GM21786 (cell line): Measurements from ENCODE around the gene ARMC10.
"Not testable (repeated sequence)": the region's sequence is repeated elsewhere in the genome, so short reads cannot be mapped to it uniquely, and the experiment has no call there.

Experiments
- ATAC-seq: cut with Tn5 transposase; IDR thresholded peaks from one replicate; pipeline ENCODE4 v1.9.1; 2021; ENCODE audit not compliant: unreplicated experiment

The ARMC10 gene

DNA sequence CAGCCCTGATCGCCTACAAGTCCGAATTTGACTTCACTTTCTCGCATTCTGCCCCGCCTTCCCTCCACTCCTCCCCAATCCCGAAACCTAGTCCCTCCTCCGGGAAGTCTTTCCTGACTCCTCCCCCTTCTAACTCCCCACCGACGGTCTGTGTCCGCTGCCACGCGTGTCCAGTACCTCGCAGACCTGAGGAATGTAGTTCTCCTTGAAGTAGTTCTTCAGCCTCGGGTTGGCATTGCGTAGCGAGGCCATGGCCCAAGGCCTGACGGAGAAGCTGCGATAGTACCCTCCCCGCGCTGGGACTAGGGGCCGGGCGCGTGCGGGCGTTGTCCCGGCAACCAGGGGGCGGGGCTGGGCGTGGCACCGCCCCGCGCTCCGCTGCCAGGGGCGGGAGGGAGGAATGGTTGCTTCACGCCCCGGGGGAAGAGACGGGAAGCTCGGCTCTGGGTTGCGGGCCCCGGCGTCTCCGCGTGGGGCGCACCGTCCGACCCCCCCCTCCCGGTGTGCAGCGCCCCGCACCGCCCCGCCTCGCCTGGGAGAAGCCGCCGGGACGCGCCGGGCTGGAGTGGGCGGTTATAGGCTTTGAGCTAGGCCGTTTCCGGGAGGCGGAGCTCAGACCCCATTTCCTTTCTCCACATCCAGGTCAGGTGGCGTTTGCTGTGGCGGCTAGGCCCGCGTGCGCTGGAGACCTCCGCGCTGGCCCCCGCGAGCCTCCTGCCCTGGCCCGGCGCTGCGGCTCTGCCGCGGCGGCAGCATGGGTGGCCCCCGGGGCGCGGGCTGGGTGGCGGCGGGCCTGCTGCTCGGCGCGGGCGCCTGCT lies at the start of gene ARMC10, which contains the start of gene FBXL13:
Gene ARMC10, plus strand, starts transcription at position 622 of the 818 bp plus-strand sequence. Its CDS starts 133 bp downstream, at position 755.
Gene FBXL13, minus strand, starts transcription at position 278 of the 818 bp plus-strand sequence.
- ATAC-seq: peak; percentile 87

DNA sequence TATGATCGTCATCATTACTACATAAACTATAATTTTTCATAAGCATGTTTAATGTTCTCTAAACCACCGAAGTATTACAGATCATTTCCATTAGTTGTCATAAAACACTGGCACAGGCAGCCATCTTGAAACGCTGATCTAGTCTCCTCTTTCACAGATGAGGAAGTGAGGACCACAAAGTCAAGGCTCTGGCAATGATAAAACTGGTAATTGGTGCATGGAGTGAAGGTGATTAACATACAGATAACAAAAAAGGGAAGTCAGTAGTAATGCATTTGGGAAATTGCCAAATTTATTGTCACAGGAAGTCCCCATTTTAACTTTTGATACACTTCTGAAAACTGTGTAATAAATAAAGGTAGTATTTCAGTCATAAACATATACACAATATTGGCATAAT lies 49.6 kb upstream of the ARMC10 start:
- ATAC-seq: no peak

DNA sequence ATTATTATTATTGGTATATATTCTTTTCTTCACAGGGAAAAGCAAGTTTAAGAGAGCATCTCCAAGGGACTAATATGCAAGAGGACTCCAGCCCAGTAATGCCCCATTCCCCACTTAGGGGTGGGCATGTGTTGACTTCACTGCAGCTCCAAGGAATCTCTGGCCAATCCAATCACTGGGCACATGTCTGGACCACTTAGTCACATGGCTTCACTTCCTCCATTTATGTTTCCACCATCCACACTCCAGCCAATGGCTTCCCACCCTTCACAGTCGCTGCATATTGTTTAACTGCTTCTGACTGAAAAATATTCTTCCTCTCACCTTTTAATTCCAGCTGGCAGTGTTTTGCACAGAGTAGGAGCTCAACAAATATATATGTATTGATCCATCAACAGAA lies 43.9 kb upstream of the ARMC10 start:
- no peak for ATAC-seq

DNA sequence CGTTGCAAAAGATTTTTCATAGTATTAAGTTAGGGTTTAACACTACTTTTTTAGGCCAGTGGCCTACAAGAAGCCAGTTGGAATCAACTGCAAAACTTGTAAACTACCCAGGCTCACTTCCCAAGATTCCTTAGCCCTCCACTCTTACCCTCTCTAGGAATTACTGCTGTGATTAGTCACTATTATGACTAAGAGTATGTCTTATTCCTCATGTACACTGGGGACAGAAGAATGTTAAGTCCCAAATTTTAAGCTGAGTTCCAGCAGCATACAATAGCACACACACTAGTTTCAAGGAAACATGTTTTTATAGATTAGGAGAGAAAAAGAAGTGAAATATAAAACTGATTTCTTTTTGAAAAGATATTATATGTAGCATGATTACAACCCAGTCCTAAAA lies 43.2 kb upstream of the ARMC10 start:
- ATAC-seq: no peak

DNA sequence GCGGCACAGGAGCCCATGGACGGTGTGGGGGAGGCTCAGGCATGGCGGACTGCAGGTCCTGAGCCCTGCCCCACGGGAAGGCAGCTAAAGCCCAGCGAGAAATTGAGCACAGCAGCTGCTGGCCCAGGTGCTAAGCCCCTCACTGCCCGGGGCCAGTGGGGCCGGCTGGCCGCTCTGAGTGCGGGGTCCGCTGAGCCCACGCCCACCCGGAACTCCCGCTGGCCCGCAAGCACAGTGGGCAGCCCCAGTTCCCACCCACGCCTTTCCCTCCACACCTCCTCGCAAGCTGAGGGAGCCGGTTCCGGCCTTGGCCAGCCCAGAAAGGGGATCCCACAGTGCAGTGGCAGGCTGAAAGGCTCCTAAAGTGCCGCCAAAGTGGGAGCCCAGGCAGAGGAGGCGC lies 40.6 kb upstream of the ARMC10 start:
- ATAC-seq: not testable (repeated sequence)

DNA sequence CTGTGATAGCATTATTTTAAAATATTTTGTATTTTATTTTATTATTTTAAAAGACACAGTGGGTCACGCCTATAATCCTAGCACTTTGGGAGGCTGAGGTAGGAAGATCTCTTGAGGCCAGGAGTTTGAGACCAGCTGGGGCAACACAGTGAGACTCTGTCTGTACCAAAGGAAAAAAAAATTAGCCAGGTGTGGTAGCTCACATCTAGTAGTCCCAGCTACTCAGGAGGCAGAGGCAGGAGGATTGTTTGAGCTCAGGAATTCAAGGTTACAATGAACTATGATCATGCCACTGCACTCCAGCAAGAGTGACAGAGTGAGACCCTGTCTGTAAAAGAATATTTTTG lies 37.5 kb upstream of the ARMC10 start:
- no peak for ATAC-seq

DNA sequence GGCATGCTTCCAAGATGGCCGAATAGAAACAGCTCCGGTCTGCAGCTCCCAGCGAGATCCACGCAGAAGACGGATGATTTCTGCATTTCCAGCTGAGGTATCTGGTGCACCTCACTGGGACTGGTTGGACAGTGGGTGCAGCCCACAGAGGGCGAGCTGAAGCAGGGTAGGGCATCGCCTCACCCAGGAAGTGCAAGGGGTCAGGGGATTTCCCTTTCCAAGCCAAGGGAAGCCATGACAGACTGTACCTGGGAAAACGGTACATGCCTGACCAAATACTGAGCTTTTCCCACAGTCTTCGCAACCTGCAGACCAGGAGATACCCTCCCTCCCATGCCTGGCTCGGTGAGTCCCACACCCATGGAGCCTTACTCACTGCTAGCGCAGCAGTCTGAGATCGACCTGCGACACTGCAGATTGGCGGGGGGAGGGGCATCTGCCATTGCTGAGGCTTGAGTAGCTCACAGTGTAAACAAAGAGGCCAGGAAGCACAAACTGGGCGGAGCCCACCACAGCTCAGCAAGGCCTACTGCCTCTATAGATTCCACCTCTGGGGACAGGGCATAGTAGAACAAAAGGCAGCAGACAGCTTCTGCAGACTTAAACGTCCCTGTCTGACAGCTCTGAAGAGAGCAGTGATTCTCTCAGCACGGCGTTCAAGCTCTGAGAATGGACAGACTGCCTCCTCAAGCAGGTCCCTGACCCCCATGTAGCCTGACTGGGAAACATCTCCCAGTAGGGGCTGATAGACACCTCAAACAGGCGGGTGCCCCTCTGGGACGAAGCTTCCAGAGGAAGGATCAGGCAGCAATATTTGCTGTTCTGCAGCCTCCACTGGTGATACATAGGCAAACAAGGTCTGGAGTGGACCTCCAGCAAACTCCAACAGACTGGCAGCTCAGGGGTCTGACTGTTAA lies 36.9 kb upstream of the ARMC10 start:
- not testable (repeated sequence) for ATAC-seq

DNA sequence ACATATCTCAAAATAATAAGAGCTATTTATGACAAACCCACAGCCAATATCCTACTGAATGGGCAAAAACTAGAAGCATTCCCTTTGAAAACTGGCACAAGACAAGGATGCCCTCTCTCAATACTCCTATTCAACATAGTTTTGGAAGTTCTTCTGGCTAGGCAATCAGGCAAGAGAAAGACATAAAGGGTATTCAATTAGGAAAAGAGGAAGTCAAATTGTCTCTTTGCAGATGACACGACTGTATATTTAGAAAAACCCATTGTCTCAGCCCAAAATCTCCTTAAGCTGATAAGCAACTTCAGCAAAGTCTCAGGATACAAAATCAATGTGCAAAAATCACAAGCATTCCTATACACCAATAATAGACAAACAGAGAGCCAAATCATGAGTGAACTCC lies 33.1 kb upstream of the ARMC10 start:
- not testable (repeated sequence) for ATAC-seq

DNA sequence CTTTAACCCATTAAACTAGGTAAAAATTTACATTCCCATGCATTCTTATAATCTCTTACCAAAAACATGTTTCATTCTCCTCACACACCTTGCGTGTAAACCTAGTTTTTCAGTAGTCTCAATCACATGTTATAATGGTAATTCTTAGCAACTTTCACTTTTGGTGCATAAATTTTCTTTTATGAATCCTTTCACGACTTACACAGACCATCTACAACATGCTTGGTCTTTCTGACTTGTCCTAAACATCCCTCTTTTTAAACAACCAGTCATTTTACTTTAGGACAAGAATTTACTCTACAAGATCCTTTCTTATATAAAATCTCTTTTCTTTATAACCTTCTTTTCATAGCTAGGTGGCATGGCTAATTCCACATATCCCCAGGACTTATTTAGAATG lies 26.1 kb upstream of the ARMC10 start:
- ATAC-seq: no peak

DNA sequence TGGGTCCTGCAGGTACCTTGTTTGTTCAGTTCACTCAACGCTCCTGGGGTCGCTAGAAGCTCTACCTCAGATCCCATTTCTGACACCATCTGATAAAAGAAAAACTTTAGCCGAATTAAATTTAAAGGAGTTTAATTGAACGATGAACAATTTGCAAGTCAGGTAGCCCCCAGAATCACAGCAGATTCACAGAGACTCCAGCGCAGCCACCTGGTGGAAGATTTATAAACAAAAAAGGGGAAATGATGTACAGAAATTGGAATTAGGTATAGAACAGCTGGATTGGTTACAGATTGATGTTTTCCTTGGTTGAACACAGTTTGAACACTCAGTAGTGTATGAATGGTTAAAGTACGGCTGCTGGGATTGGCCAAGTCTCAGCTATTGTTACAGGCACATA lies 23.4 kb upstream of the ARMC10 start:
- ATAC-seq: no peak

DNA sequence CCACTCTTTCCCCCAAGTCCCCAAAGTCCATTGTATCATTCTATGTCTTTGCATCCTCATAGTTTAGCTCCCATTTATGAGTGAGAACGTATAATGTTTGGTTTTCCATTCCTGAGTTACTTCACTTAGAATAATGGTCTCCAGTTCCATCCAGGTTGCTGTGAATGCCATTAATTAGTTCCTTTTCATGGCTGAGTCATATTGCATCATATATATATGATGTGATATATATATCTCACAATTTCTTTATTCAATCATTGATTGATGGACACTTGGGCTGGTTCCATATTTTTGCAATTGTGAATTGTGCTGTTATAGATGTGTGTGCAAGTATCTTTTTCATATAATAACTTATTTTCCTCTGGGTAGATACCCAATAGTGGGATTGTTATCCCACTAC lies 18.9 kb upstream of the ARMC10 start:
- not testable (repeated sequence) for ATAC-seq

DNA sequence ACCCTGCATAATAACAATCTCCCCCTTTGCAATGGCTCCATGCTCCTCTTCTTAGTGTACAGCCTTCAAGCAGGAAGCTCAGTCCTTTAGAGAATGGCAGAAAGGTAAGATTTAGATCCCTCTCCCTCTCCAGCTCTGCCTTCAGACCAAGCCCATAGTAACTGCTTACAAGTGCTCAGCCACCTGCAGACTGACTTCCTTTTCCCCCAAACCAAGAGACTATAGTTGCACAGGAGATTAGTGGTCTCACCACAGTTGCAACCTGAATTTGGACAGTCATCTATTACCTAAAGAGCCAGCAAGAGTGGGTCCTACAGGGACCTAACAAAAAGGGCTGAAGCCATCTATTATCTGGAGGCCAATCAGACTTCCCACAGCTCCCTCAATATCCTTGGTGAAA lies 16.8 kb upstream of the ARMC10 start:
- ATAC-seq: no peak

DNA sequence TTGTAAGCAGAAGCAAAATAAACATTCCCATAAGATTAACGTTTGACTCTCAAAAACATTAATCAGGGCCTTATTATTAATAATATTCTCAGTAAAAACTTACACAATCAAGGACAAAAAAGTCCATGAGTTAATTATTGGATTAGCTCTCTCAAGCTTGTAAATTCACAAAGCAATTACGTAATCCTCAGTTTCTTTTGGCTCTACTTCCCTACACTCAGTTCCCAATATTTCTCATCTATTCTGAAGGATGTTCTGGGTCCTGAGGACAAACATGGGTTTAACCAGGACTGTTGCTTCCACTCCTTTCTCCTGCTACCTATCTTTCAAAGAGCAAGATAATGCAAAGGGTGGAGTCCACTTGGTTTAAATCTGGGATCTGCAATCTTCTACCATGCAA lies 15.5 kb upstream of the ARMC10 start:
- ATAC-seq: no peak

DNA sequence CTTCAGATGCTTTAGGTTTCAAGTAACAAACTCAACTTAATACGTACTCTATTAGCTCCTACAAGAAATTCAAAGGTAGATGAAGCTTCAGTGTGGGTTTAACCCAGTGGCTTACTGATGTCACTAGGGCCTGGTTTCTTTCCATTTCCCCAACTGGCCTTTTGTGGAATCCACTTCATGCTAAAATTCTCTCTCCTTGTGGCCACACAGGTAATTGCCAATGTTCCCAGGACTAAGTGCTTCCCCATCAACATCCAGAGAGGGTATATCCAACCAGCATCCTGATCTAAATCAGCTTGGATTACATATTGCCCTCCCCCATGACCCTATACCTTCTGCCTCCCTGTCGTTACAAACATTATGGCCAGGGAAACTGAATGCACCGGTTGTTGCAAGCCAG lies 11.0 kb upstream of the ARMC10 start:
- ATAC-seq: no peak

DNA sequence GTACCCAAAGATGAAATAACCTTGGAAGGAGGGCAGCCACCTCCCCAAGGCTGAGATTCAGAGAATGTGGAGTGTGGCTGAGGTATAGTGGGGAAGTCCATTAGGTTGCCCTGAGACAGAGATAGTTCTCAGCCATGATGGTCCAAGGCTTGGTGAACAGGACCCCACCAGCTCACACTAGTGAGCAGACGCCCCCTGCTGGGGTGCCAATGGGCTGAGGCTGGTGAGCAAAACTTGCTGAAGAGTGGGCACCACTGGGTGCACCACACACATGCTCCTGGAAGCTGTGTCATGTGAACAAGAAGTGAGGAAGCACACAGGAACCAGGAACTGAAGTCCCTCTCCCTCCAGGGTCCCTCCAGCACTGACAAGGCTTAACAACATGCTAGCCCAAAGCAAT lies 9.3 kb upstream of the ARMC10 start:
- peak; percentile 72 for ATAC-seq

DNA sequence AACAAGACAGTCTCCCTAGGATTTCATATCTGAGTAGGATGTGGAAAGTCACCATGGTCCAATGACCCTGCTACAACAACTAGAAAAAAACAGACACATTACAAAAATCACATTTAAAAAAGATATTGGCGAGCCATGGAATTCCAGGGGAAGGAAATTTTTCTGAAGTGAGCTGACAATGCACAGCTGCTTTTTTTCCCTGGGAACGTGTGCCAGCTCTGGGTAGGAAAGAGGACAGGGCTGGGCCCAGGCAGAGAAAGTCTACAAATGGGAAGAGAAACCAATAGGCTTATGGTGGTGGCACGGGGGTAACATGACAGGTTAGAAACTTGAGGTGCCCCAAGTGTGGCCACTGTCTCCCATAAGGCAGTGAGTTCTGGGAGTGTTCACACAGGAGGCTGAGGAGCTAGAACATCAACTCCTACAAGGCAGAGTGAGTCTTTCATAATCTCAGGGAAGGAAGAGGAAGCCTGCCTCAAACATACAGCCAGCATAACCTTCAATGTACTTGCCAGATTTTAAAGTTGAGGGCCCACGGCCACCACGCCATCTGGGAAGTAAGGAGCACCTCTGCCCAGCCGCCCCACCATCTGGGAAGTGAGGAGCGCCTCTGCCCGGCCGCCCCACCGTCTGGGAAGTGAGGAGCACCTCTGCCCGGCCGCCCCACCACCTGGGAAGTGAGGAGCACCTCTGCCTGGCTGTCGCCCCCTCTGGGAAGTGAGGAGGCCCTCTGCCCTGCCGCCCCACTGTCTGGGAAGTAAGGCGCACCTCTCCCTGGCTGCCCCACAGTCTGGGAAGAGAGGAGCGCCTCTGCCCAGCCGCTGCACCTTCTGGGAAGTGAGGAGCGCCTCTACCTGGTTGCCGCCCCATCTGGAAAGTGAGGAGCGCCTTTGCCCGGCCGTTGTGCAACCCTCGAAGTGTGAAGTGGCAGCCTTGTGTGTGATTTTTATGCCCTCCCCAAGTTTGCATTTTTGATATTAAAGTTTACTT lies 6.2 kb upstream of the ARMC10 start:
- no peak for ATAC-seq

DNA sequence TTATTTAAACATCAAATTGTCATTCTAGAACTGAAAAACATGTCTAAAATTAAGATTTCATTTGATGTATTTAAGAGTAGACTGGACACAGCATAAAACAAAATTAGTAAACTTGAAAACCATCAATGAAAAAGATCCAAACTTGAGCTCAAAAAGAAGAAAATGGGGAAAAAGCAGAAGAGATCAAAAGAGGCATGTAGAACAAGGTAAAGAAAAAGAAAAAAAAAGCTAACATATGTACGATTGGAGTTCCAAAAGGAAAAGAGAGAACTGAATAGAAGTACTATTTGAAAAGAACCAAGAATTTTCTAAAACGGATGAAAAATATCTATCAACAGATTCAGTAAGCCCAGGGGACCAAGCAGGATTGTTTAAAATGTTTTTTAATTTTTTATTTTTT lies 3.9 kb upstream of the ARMC10 start:
- no peak for ATAC-seq

DNA sequence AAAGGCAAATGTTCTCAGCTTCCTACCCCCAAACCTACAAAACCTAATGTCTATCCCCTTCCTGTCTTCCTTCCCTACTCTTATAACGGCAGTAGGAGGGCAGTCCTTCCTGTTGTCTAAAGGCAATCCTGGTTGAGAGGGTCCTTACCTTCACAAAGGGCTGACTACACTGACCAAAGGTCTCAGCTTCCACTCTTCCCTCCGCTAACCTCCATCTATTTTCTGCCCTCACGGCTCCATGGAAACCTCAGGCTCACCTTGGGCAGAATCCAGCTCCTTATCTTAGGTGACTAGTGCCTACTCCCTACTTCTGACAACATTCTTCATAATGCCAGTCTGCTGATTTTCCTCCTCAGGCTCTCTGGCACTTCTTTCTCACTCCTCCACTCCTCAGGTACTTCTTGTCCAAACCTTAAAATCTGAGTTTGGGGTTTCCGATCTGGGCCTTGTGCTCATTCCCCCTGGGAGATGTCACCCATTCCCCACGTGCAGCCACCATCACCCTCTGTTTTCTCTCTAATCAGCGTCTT lies 886 bp upstream of the ARMC10 start:
- no peak for ATAC-seq

DNA sequence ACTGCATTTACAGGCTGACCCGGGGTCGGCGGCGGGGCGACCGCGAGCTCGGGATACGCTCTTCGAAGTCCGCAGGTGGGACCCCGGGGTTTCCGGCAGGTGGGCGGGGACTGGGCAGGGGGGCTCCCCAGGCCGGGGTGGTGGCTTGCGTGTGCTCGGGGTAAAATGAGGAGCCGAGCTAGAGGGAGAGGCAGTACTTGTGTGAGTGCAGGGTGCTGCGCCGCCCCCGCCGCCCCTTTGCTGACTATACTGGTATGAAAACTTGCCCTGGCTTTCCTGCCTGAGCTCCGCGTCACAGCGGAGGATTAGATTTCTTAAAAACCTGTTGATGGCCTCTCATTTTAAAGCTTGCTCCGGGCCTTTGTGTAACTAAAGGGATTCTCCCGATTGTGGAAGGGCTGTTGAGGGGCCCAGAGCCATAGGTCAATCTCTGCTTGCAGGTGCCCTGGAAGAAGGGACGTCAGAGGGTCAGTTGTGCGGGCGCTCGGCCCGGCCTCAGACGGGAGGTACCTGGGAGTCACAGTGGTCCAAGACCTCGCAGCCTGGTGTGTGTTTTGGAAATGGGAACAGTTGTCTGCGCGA lies 488 bp downstream of the ARMC10 start:
- peak; percentile 44 for ATAC-seq

DNA sequence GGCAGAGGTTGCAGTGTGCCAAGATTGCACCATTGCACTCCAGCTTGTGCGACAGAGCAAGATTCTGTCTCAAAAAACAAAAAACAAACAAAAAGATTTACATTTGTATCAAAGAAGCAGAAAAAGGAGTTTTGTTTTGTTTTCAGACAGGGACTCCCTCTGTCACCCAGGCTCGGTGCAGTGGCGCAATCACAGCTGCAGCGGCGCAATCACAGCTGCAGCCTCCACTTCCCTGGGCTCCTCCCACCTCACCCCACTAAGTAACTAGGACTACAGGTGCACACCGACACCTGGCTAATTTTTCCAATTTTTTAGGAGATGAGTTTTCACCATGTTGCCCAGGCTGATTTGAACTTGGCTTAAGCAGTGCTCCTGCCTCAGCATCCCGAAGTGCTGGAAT lies 1.8 kb downstream of the ARMC10 start:
- ATAC-seq: no peak
